ENCODE data around the gene RNF208.
"Not testable (repeated sequence)": the region's sequence is repeated elsewhere in the genome, so short reads cannot be mapped to it uniquely, and the experiment has no call there.

The RNF208 gene

DNA sequence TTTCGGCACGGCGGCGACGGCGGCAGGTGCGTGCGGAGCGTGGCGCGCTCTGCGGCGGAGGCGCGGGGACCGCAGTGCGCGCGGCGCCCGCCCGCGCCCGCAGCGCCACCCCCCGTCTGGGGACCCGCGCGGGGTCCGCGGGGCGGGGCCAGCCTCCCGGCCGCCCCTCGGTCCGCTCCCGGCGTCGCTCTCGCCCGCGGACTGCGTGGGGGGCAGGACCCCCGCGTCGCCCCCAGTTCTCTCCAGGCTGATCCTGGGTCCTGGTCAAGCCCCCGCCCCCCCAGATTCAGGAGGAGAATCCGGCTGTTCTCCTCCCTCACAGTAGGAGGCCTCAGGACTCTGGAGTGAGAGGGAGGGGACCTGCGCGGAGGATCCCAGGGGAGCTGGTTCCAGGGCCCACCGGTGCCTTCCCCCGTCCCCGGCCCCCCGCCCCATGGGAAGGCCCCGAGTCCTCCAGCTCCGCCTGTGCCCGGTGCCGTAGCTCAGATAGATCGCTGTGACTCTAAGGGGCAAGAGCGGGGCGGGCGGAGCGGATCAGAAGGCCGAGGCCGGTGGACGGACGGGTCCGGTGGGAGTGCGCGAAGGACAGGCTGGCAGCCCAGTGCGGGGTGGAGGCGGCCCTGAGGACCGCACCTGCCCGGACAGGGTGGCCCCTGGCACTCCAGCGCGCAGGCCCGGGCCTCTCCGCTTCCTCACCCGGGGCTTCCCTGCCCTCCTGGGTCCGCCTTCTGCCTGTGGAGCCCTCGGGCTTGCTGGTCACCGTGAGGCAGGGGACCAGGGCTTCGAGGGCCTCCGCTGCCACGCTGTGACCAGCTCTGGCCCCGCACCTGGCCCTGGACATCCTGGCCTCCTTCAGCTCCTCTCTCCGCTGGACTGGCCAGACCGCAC is at the start of gene RNF208:
Gene RNF208 (minus strand): TSS at position 51 of the 888 bp plus-strand sequence. CDS start 1,028 bp downstream, outside the sequence.
- in situ Hi-C loops (cut with HindIII; ENCODE audit: low pct_ligation_motif_present, low pct_unique_long_range_greater_than_20kb, low sequenced_read_pairs), result no loop called here
- peak; percentile 24 for DNase-seq

DNA sequence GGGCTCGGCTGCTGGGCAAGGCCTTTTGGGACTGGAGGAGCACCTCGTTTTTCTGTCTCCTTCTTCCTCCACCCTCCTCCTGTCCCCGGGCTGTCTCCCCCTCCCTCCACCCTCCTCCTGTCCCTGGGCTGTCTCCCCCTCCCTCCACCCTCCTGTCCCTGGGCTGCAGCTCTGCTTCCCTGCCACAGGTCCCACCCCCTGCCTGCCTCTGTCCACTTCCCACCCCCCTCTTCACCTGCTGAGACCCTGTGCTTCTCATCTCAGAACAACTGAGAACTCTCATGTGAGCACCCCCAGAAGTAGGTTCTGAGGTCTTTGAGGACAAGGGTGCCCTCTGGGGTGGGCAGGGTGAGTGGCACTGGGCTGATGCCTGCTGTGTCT is 49.6 kb upstream of the RNF208 start:
- in situ Hi-C loops (cut with HindIII; ENCODE audit: low pct_ligation_motif_present, low pct_unique_long_range_greater_than_20kb, low sequenced_read_pairs), result no loop called here
- DNase-seq, result no peak

DNA sequence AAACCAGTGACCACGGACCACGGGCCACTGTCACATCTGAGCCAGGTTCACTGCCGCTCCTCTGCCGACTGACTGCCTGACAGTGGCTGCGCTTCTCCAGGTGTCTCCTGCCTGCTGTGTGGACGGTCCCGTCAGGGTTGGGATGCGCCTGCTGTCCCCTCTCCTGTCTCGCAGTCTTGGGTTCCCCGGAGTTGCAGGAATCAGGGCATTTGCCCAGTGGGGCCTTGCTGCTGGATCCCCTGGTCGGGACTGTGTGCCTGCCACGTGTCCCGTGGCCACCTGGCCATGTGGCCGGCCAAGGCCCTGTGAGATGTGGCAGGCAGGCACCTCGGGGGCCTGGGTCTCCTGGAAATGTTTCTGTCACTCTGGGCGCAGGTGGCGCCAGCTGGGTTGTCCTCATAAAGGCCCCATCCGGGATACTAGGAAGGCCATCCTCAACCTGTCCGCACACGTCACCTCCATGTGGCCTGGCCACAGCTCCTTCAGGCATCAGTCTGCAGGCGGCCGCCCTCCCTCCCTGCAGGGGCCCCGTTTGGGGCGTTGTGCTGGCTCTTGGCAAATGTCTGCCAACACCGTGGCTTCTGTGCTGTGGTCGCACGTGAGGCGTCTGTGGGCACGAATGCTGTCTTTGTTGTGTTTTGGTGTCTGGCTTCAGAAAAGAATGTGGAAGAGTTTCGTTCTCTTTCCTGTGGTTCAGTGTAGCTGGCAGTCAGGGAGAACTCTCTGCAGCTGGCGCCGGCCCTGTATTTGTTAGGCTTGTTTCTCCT is 49.1 kb upstream of the RNF208 start:
- in situ Hi-C loops (cut with HindIII; ENCODE audit: low pct_ligation_motif_present, low pct_unique_long_range_greater_than_20kb, low sequenced_read_pairs), result no loop called here
- no peak for DNase-seq

DNA sequence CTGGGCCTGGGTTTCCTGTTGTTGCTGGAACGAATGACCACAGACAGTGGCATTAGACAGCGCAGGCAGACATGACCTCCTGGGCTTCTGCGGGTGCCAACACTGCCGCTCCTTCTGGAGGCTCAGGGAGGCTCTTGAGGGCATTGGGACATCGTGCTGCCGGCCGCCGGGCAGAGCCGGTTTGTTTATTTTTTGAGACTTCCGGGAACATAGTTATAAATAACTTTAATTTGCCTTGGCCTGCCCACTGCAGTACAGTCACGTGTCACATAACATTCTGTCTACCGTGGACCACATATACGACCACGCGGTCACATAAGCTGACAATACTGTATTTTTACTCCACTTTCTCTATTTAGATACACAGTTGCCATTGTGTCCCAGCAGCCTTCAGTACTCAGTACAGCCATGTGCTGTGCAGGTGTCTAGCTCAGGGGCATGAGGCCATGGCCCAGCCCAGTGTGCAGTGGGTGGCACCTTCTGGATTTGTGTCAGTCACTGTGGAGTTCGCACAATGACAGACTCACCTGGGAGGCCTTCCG is 47.3 kb upstream of the RNF208 start:
- no peak for DNase-seq
- in situ Hi-C loops (cut with HindIII; ENCODE audit: low pct_ligation_motif_present, low pct_unique_long_range_greater_than_20kb, low sequenced_read_pairs), result no loop called here

- in situ Hi-C loops (cut with HindIII; ENCODE audit: low pct_ligation_motif_present, low pct_unique_long_range_greater_than_20kb, low sequenced_read_pairs), result no loop called here
- DNase-seq, result no peak
Measured at GRCh38 chr9:137268538-137269201, 46.6 kb upstream of the RNF208 start.

DNA sequence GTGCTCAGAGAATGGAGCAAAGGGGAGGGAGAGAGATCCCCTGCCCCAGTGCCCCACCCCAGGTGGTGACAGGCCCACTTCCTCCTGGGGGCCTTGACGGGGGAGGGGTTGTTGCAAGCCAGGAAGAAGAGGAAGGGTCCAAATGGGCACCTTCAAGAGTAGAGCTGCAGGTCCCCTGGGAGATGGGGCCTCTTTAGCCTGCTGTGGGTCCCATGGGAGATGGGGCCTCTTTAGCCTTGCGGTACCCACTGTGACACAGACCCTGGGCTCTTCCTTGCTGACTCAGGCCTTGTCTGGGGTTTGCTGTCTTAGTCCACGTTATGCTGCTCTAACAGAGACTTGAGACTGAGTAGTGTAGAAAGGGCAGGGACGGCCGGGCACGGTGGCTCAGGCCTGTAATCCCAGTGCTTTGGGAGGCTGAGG is 45.9 kb upstream of the RNF208 start:
- in situ Hi-C loops (cut with HindIII; ENCODE audit: low pct_ligation_motif_present, low pct_unique_long_range_greater_than_20kb, low sequenced_read_pairs), result no loop called here
- DNase-seq, result no peak

DNA sequence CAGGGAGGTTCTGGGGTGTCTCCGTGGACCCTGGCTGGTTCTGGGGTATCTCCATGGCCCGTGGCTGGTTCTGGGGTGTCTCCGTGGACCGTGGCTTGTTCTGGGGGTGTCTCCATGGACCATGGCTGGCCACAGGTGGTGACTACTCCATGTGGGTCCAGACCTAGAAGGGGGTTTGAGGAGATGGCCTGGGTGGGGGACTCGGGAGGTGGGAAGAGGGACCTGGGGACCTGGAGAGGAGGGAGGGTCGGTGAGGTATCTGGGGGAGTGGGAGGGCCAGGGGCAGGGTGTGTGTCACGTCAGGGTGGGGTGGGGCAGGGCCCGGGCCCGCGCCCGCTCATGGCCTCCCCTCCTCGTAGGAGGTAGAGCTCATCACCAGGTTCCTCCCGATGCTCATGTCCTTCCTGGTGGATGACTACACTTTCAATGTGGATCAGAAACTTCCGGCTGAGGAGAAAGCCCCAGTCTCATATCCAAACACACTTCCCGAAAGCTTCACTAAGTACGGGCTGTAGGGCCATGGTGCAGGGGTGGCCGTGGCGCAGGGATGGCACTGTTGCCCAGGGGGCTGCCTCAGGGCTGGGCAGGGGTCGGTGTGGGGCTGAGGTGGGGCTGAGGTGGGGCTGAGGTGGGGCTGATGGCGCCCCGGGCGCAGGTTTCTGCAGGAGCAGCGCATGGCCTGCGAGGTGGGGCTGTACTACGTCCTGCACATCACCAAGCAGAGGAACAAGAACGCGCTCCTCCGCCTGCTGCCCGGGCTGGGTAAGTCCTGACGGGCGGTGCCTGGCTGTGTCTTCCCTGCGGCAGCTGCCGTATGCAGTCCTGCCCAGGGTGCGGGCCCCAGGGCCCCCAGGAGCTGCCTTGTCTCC is 44.8 kb upstream of the RNF208 start:
- no peak for DNase-seq
- in situ Hi-C loops (cut with HindIII; ENCODE audit: low pct_ligation_motif_present, low pct_unique_long_range_greater_than_20kb, low sequenced_read_pairs), result no loop called here

- in situ Hi-C loops (cut with HindIII; ENCODE audit: low pct_ligation_motif_present, low pct_unique_long_range_greater_than_20kb, low sequenced_read_pairs), result no loop called here
- DNase-seq, result no peak
Measured at GRCh38 chr9:137266162-137266527, 44.1 kb upstream of the RNF208 start.

GRCh38 chr9:137265496-137266161 is 43.6 kb upstream of the RNF208 start:
- in situ Hi-C loops (cut with HindIII; ENCODE audit: low pct_ligation_motif_present, low pct_unique_long_range_greater_than_20kb, low sequenced_read_pairs), result no loop called here
- DNase-seq, result no peak

- DNase-seq, result no peak
- in situ Hi-C loops (cut with HindIII; ENCODE audit: low pct_ligation_motif_present, low pct_unique_long_range_greater_than_20kb, low sequenced_read_pairs), result no loop called here
Measured at GRCh38 chr9:137264067-137264466, 42.0 kb upstream of the RNF208 start.

DNA sequence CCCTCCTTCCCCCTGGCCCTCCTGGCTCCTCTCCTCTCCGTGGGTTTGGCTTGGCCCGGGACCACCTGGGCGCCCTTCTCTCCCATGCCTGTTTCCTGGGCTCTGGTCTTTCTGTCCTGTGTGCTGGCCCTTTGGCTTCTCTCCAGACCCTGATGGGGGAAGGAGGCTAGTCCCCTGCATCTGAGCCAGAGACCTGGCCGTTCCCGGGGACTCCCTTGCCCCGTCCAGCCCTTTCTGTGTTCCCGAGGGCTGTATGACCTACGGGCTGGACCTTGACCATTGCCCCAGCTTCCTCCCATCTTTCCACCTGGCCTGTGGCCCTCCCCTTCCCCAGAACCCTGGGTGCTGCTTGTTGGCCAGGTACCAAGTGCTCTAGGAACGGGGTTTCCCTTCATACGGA is 41.5 kb upstream of the RNF208 start:
- no peak for DNase-seq
- in situ Hi-C loops (cut with HindIII; ENCODE audit: low pct_ligation_motif_present, low pct_unique_long_range_greater_than_20kb, low sequenced_read_pairs), result no loop called here

- in situ Hi-C loops (cut with HindIII; ENCODE audit: low pct_ligation_motif_present, low pct_unique_long_range_greater_than_20kb, low sequenced_read_pairs), result no loop called here
- no peak for DNase-seq
Measured at GRCh38 chr9:137262909-137263285, 40.9 kb upstream of the RNF208 start.

GRCh38 chr9:137262173-137262908 is 40.3 kb upstream of the RNF208 start:
- DNase-seq; in situ Hi-C loops (cut with HindIII; ENCODE audit: low pct_ligation_motif_present, low pct_unique_long_range_greater_than_20kb, low sequenced_read_pairs): not testable (repeated sequence)

DNA sequence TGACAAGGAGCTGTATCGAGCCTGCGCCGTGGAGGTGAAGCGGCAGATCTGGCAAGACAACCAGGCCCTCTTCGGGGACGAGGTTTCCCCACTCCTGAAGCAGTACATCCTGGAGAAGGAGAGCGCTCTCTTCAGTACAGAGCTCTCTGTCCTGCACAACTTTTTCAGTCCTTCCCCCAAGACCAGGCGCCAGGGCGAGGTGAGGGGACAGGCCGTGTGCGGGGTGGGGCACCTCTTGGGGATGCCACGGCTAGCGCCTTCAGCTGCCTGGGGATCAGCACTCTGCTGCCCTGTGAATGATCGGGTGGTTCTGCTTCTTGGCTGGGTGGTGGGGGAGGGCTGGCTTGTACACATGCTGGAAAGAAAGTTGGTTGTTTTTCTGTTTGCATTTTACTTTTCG is 34.8 kb upstream of the RNF208 start:
- in situ Hi-C loops (cut with HindIII; ENCODE audit: low pct_ligation_motif_present, low pct_unique_long_range_greater_than_20kb, low sequenced_read_pairs), result no loop called here
- DNase-seq, result no peak

DNA sequence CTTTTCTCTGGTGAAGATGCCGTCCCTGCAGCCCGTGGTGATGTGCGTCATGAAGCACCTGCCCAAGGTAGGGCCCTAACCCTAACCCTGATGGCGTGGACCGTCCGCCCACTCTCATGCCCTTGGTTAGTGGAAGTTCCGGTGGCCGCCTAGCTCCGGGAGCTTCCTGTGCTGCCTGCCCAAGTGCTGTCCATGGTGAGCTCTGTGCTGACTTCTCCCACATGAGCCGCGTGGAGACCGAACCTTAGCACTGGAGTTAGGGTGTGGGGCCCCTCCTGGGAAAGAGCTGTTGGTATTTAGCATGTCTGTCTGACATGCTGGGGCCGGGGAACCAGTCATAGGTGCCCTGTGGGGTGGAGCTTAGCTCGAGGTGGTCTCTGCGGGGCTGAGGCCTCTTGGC is 34.3 kb upstream of the RNF208 start:
- DNase-seq, result no peak
- in situ Hi-C loops (cut with HindIII; ENCODE audit: low pct_ligation_motif_present, low pct_unique_long_range_greater_than_20kb, low sequenced_read_pairs), result no loop called here

- in situ Hi-C loops (cut with HindIII; ENCODE audit: low pct_ligation_motif_present, low pct_unique_long_range_greater_than_20kb, low sequenced_read_pairs), result no loop called here
- DNase-seq, result no peak
Measured at GRCh38 chr9:137255448-137256114, 33.5 kb upstream of the RNF208 start.
